Measurements from ENCODE around the gene IRF4. TPM values are rescaled to one million over a fixed set of nuclear protein-coding genes. Genes with fewer than 3 reads are reported as not detected.
A peak's percentile ranks its signal among the peaks of the same experiment; 100 is the strongest.

The IRF4 gene
- total RNA-seq, 2 experiments from 2014 or later, result 689 to 705 TPM

DNA sequence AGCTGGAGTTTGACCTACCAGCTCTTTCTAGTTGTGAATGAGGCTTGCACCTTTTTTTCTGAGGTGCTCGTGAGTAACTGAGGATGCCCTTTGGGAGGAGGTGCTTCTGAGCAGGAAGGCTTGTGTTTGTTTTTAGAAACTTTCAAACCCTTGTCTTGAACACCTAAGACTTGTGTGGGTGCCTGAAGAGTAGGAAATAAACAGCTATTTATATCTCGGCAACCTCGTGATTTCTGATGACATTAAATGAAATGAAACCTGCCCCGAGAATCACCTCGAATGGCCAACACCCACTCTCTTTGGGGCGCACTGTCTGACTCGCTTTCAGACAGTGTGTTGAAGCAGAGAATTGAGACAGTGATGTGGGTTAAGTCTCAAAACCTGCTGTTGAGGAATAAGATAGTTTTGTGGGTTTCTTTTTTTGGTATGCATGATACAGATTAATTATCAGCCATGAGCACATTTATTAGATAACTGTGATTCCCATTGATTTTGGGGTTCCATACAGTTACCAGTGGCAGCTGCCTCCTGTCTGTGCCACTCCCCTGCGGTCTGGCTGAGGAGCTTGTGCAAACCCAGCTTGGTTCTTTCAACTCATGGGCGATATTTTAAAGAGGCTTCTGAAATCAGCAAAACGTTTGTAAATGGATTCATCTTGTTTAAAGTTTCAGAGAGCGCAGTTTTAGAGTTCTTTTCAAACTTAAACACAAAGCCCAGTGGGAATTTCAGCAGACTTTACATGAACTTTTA, 8.4 kb downstream of the IRF4 start:
- H3K4me3 Mint-ChIP-seq, result peak overlapping the region; percentile 64
- H3K4me1 Mint-ChIP-seq (ENCODE audit: low read depth), result peaks cover 94% of the 10 kb centered on the region
- DNase-seq, result peak; percentile 76
- intact Hi-C loops (cut with micrococcal nuclease), result loop anchor here (10.0 kb wide), 1 partner anchor 385 kb away; no protein-coding TSS in a partner anchor
- no peaks in the 10 kb centered on the region for H3K9me3 Mint-ChIP-seq
- POLR2A ChIA-PET, result interaction anchor here (0.6 to 11.8 kb wide), 17 partner anchors 8 to 210 kb away, joined by 3 to 191 read pairs (median 4); partner anchors contain the start of gene IRF4
- H3K27ac Mint-ChIP-seq, result peak overlapping the region; percentile 88
- H3K36me3 Mint-ChIP-seq, result peaks cover 93% of the 10 kb centered on the region
- no peaks in the 10 kb centered on the region for H3K27me3 Mint-ChIP-seq
- CTCF ChIA-PET, result interaction anchor here (0.7 to 1.5 kb wide), 5 partner anchors 9 to 211 kb away, joined by 3 to 7 read pairs (median 3); partner anchors contain the start of gene IRF4

DNA sequence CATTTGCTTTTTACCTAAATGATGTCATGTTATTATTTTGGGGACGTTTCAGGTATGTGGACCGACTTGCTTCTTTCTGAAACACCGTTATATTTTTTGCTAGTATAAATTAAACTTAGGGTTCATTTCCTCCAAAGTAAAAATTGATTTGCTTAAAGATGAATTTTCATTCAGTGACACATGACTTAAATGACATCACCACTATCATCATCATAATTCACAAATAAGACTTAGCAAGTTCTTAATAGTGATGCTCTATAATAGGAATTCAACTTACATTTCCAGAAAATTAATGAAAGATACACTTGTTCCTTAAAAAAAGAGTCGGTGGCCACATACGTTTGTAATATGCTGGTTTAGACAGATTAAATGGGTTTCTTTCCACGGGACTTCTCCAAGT, 9.3 kb downstream of the IRF4 start:
- Mint-ChIP-seq H3K27ac (peak overlapping the region; percentile 65), H3K9me3 (no peaks in the 10 kb centered on the region), H3K4me3 (peak overlapping the region; percentile 67), H3K4me1 (ENCODE audit: low read depth) (peaks cover 94% of the 10 kb centered on the region), H3K36me3 (peaks cover 93% of the 10 kb centered on the region), H3K27me3 (no peaks in the 10 kb centered on the region)
- intact Hi-C loops (cut with micrococcal nuclease), result no loop called here
- CTCF ChIA-PET, result no interaction called here
- no peak for DNase-seq
- POLR2A ChIA-PET, result interaction anchor here (0.9 to 11.8 kb wide), 11 partner anchors 8 to 113 kb away, joined by 3 to 191 read pairs (median 13); partner anchors contain the start of gene IRF4

DNA sequence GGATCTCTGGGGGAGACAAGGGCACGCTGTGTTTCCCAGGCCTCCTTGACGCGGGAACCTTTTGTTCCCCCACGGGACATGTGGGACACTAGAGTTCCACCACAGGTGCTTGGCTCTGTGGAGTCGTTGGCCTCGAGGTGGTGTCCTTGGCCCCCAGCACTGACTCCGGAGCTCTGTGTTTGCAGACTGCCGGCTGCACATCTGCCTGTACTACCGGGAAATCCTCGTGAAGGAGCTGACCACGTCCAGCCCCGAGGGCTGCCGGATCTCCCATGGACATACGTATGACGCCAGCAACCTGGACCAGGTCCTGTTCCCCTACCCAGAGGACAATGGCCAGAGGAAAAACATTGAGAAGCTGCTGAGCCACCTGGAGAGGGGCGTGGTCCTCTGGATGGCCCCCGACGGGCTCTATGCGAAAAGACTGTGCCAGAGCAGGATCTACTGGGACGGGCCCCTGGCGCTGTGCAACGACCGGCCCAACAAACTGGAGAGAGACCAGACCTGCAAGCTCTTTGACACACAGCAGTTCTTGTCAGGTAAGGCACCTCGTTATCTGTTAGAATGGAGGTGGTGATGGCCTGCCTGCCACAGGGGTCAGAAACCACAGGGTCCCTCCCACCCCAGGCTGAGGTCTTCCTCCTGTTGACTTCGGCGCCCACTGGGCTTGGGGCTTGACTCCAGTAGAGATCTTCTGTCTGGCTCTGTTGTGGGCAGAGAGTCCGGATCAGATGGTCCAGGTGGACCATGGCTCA, 9.9 kb downstream of the IRF4 start:
- CTCF ChIA-PET, result interaction anchor here (4.5 kb wide), 1 partner anchor 11 kb away, joined by 20 read pairs; the partner anchor contains the start of gene IRF4
- peak overlapping the region; percentile 89 for H3K27ac Mint-ChIP-seq
- POLR2A ChIA-PET, result interaction anchor here (0.9 to 10.5 kb wide), 9 partner anchors 9 to 101 kb away, joined by 3 to 191 read pairs (median 6); partner anchors contain the start of gene IRF4
- no peaks in the 10 kb centered on the region for H3K9me3 Mint-ChIP-seq
- H3K4me3 Mint-ChIP-seq, result peak overlapping the region; percentile 67
- no peaks in the 10 kb centered on the region for H3K27me3 Mint-ChIP-seq
- intact Hi-C loops (cut with micrococcal nuclease), result no loop called here
- H3K4me1 Mint-ChIP-seq (ENCODE audit: low read depth), result peaks cover 92% of the 10 kb centered on the region
- DNase-seq, result peak; percentile 30
- peaks cover 93% of the 10 kb centered on the region for H3K36me3 Mint-ChIP-seq

DNA sequence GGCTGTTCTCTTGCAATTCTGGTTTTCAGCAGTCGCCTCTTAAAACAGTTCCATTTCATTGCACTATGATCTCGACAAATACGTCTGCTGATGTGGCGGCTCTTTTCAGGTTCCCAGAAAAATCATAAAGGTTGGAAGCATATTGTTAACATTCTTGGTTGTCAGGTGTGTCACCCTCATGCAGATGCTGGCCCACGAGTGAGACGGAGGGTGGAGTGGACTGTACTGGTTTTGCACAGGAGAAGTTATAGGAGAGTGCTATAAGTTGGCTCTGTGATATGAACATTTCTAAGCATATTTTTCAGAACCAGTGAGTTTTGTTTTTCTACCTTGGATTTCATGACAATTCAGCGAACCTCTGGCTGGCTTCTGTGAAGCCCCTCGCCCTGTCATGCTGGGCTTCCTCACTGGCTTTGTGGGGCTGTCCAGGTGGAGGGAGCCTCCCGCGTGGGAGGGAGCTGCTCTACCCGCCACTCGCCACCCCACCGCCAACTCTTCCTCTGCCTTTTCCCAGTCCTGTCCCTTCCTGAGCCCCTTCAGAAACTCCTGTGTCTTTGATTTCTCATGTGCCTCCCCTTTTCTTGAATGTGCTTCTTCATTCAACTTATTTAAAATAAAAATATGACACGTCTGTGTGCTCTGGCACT, 10.6 kb downstream of the IRF4 start:
- intact Hi-C loops (cut with micrococcal nuclease), result loop anchor here (2.0 kb wide), 1 partner anchor 89 kb away; no protein-coding TSS in a partner anchor
- H3K9me3 Mint-ChIP-seq, result no peaks in the 10 kb centered on the region

DNA sequence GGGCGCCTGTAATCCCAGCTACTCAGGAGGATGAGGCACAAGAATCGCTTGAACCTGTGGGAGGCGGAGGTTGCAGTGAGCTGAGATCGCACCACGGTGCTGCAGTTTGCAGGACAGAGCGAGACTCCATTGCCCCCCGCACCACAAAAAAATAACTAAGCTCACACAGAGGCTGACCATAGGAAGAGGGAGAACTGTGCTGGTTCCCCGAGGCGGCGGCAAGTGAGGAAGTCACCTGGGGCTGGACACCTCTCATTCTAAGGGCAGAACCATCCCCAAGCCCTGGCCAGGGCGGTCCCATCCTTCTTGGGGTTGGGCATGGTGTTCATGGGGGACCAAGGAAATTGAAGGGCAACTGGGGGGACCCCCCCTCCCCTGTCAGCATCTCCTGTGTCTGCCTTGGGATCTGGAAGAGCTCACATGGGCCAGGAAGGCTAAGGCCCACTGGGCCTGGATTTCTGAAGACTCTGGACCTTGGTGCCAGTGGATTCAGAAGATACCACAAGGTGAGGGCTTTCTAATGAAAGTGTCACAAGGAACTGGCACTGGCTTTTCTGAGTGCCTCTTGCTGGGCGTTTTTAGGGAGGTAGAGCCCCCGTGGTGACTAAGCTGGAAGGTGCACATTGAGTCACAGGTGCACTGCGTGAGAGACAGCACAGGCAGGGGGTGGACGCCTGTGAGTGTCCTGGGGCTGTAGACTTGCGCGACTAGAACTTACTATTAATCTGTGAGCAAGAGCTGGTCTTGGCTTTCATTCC, 11.5 kb downstream of the IRF4 start:
- Mint-ChIP-seq H3K4me3 (peak overlapping the region; percentile 67), H3K36me3 (peaks cover 97% of the 10 kb centered on the region), H3K4me1 (ENCODE audit: low read depth) (peaks cover 92% of the 10 kb centered on the region), H3K27me3 (no peaks in the 10 kb centered on the region), H3K9me3 (no peaks in the 10 kb centered on the region), H3K27ac (peak overlapping the region; percentile 89)
- ChIA-PET CTCF (interaction anchor here (0.8 to 4.5 kb wide), 8 partner anchors 10 to 219 kb away, joined by 3 to 20 read pairs (median 3); partner anchors contain the start of gene IRF4), POLR2A (interaction anchor here (0.5 to 10.5 kb wide), 22 partner anchors 11 to 214 kb away, joined by 3 to 191 read pairs (median 6); partner anchors contain the start of gene IRF4)
- DNase-seq, result peak; percentile 88
- intact Hi-C loops (cut with micrococcal nuclease), result loop anchor here (1.0 to 2.0 kb wide), 2 partner anchors 44 to 88 kb away; no protein-coding TSS in a partner anchor

More for the DNA sequence above, 10.6 kb downstream of the IRF4 start:
- Mint-ChIP-seq H3K4me3 (peak overlapping the region; percentile 67), H3K36me3 (peaks cover 97% of the 10 kb centered on the region), H3K27me3 (no peaks in the 10 kb centered on the region), H3K27ac (peak overlapping the region; percentile 89), H3K4me1 (ENCODE audit: low read depth) (peaks cover 93% of the 10 kb centered on the region)
- no peak for DNase-seq
- POLR2A ChIA-PET, result interaction anchor here (0.5 to 10.5 kb wide), 13 partner anchors 10 to 178 kb away, joined by 3 to 191 read pairs (median 14); partner anchors contain the start of gene IRF4
- CTCF ChIA-PET, result interaction anchor here (4.5 kb wide), 1 partner anchor 12 kb away, joined by 20 read pairs; the partner anchor contains the start of gene IRF4

DNA sequence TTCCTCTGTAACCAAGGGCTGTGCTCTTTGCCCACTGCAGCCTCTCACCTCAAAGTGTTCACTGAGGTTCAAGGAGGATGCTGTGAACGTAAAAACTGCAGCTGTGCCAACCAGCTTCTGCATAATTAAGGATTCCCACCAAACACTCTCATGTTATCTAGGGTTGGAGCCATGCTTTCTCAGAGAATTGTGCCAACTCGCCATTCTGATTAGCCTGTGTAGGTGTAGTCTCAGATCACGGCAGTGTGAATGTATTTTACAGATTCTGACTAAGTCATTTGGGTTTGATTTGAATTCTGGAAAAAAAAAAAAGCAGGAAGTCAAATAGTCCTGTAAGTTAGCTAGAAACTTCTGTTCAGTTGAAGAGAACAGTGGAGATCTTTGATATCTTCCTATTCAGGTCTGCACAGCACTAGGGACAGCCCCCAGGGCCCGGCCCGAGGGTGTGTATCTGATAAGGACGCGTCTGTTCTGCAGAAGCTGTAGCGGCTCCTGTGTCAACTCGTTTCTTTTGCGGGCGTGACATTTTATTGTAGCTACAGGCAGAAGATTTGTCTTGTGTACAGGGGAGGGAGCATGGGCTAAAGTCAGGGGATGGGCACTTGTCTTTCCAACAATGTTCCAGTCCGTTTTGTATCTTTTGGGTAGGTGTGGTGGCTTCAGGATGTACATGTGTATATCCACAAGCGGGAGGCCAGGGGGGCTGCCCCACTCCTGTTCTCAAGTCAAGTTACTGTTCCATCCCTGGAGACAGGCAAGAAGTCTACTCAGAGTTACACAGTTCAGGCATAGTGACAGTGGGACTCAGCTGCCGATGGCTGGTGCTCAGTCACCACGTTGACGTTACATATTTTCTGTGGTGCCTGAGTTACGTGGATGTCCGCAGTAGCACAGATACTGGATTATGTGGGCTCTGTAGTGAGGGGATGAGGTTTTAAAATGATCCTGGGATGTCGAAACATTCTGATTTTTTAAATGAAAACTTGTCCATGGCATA, 12.4 kb downstream of the IRF4 start:
- intact Hi-C loops (cut with micrococcal nuclease), result loop anchor here (1.0 to 2.0 kb wide), 4 partner anchors 13 to 87 kb away; partner anchors contain the start of gene IRF4
- H3K4me1 Mint-ChIP-seq (ENCODE audit: low read depth), result peaks cover 89% of the 10 kb centered on the region
- ChIA-PET POLR2A (interaction anchor here (0.6 to 10.5 kb wide), 23 partner anchors 10 to 215 kb away, joined by 3 to 191 read pairs (median 5); partner anchors contain the start of gene IRF4), CTCF (interaction anchor here (0.6 to 4.5 kb wide), 11 partner anchors 9 to 220 kb away, joined by 3 to 20 read pairs (median 3); partner anchors contain the start of gene IRF4)
- peak; percentile 75 for DNase-seq
- no peaks in the 10 kb centered on the region for H3K27me3 Mint-ChIP-seq
- H3K27ac Mint-ChIP-seq, result peak overlapping the region; percentile 89
- H3K4me3 Mint-ChIP-seq, result peak overlapping the region; percentile 67
- peaks cover 97% of the 10 kb centered on the region for H3K36me3 Mint-ChIP-seq
- H3K9me3 Mint-ChIP-seq, result no peaks in the 10 kb centered on the region

DNA sequence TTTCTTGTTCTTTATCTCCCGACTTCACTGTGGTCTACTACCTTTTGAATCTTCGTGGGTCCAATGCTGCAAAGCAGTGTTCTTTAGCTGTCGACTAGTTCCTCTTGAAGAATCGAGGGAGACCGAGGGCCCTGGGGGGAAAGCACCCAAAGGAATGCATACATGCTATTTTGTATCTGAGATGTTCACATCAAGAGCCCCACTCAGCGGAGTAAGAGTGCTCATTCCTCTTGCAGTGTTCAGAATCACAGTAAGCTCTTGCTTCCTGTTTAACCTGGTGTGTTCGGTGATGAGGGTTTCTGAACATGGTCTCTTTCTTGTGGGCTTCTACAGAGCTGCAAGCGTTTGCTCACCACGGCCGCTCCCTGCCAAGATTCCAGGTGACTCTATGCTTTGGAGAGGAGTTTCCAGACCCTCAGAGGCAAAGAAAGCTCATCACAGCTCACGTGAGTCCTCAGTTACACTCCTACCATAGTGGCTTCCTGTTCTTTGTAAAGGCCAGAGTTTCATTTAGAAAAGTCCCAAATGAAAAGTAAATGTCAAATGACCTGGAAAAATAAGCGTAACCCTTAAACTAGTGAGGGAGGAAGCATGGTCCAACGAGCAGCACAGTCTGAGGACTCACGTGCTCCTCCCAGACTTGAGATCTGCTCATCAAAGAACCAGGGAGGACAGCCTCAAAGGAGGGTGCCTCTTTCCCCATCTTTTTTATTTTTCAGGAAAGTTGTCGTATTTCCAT, 13.3 kb downstream of the IRF4 start:
- no peaks in the 10 kb centered on the region for H3K27me3 Mint-ChIP-seq
- H3K4me1 Mint-ChIP-seq (ENCODE audit: low read depth), result peaks cover 86% of the 10 kb centered on the region
- H3K4me3 Mint-ChIP-seq, result peak overlapping the region; percentile 67
- H3K27ac Mint-ChIP-seq, result peak overlapping the region; percentile 89
- ChIA-PET CTCF (interaction anchor here (0.6 to 4.5 kb wide), 5 partner anchors 10 to 216 kb away, joined by 3 to 20 read pairs (median 4); partner anchors contain the start of gene IRF4), POLR2A (interaction anchor here (0.9 to 10.5 kb wide), 13 partner anchors 9 to 169 kb away, joined by 3 to 191 read pairs (median 14); partner anchors contain the start of gene IRF4)
- no peaks in the 10 kb centered on the region for H3K9me3 Mint-ChIP-seq
- peak; percentile 41 for DNase-seq
- peaks cover 96% of the 10 kb centered on the region for H3K36me3 Mint-ChIP-seq
- intact Hi-C loops (cut with micrococcal nuclease), result loop anchor here (1.0 to 2.0 kb wide), 2 partner anchors 14 to 17 kb away; partner anchors contain the start of gene IRF4

DNA sequence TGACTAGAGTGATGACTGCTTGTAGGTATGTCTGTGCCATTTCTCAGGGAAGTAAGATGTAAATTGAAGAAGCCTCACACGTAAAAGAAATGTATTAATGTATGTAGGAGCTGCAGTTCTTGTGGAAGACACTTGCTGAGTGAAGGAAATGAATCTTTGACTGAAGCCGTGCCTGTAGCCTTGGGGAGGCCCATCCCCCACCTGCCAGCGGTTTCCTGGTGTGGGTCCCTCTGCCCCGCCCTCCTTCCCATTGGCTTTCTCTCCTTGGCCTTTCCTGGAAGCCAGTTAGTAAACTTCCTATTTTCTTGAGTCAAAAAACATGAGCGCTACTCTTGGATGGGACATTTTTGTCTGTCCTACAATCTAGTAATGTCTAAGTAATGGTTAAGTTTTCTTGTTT, 16.6 kb downstream of the IRF4 start:
- intact Hi-C loops (cut with micrococcal nuclease), result loop anchor here (1.0 kb wide), 1 partner anchor 76 kb away; no protein-coding TSS in a partner anchor
- no peaks in the 10 kb centered on the region for H3K27me3 Mint-ChIP-seq
- no peaks in the 10 kb centered on the region for H3K9me3 Mint-ChIP-seq
- H3K36me3 Mint-ChIP-seq, result peaks cover 86% of the 10 kb centered on the region
- POLR2A ChIA-PET, result interaction anchor here (1.8 to 10.5 kb wide), 3 partner anchors 16 to 76 kb away, joined by 6 to 191 read pairs (median 8); partner anchors contain the start of gene IRF4
- H3K4me1 Mint-ChIP-seq (ENCODE audit: low read depth), result peaks cover 71% of the 10 kb centered on the region
- peak overlapping the region; percentile 62 for H3K27ac Mint-ChIP-seq
- DNase-seq, result no peak
- CTCF ChIA-PET, result no interaction called here
- H3K4me3 Mint-ChIP-seq, result no peak overlapping the region

DNA sequence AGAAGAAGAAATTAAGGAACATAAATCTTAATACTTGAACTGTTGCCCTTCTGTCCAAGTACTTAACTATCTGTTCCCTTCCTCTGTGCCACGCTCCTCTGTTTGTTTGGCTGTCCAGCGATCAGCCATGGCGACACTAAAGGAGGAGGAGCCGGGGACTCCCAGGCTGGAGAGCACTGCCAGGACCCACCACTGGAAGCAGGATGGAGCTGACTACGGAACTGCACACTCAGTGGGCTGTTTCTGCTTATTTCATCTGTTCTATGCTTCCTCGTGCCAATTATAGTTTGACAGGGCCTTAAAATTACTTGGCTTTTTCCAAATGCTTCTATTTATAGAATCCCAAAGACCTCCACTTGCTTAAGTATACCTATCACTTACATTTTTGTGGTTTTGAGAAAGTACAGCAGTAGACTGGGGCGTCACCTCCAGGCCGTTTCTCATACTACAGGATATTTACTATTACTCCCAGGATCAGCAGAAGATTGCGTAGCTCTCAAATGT, 17.1 kb downstream of the IRF4 start:
- intact Hi-C loops (cut with micrococcal nuclease), result loop anchor here (1.0 kb wide), 1 partner anchor 76 kb away; no protein-coding TSS in a partner anchor
- Mint-ChIP-seq H3K27ac (peak overlapping the region; percentile 62), H3K9me3 (no peaks in the 10 kb centered on the region), H3K4me1 (ENCODE audit: low read depth) (peaks cover 66% of the 10 kb centered on the region), H3K27me3 (no peaks in the 10 kb centered on the region), H3K36me3 (peaks cover 85% of the 10 kb centered on the region), H3K4me3 (peak overlapping the region; percentile 14)
- no peak for DNase-seq
- CTCF ChIA-PET, result interaction anchor here (1.5 kb wide), 1 partner anchor 89 kb away, joined by 3 read pairs; no protein-coding TSS in a partner anchor
- POLR2A ChIA-PET, result interaction anchor here (0.8 to 2.2 kb wide), 8 partner anchors 9 to 82 kb away, joined by 3 to 8 read pairs (median 4); partner anchors contain the start of gene IRF4

Data from activated CD4-positive, alpha-beta memory T cell treated with anti-CD3 and anti-CD28 coated beads for 36 hours (primary cell).